GM12865 (cell line): Measurements from ENCODE around the gene ALPK3.

Experiments used
- DNase-seq: peaks from one replicate; pipeline ENCODE4 v3.0.0; 2010; ENCODE audit warnings: low read depth
- H3K4me3 ChIP-seq: 2 replicates; pipeline ENCODE4 v1.5.1; 2011; ENCODE audit warnings: mild to moderate bottlenecking, low read depth, low read length, control low read depth
- TF ChIP-seq, protein P1 (sequence below): IDR thresholded peaks from 2 replicates; pipeline ENCODE4 v1.5.1; 2011; ENCODE audit warnings: low read length, control low read depth, low read depth, inconsistent platforms; ENCODE audit not compliant: insufficient read depth; ENCODE audit errors: missing control alignments

The ALPK3 gene

DNA sequence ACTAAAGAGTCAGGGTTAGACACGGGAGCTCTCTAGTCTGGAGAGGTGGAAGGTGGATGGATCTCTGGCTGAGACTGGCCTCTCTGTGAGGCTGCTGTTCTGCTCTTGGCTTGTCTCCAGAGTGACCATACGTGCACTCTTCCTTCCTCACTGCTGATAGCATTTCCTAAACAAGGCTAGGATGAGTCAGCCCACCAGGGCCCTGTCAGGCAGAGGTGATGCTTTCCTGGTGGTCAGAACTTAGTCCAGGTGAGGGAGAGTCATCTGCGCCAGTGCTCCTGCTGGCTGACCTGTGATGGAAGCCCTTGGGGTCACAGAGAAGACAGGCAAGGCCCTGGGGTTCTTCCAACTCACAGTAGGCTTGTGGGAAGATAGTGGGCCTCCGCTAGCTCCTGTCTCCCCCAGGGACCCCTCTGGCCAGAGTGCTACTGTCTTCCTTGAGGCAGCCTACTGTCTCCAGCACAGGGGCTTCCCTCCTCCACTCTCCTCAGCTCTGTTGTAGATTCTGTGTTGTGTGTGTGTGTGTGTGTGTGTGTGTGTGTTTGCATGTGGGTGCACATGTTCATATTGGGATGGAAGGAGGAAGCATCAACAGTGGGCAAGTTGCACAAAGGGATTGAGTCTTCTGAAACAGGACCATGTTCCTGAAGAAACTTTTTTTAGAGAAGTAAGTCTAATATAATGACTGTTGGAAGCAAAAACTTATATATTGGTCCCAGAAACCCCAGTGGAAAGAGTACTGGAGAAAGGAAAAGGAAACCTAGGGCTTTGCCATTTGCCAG, 16.5 kb downstream of the ALPK3 start:
- TF ChIP-seq, protein P1, sequence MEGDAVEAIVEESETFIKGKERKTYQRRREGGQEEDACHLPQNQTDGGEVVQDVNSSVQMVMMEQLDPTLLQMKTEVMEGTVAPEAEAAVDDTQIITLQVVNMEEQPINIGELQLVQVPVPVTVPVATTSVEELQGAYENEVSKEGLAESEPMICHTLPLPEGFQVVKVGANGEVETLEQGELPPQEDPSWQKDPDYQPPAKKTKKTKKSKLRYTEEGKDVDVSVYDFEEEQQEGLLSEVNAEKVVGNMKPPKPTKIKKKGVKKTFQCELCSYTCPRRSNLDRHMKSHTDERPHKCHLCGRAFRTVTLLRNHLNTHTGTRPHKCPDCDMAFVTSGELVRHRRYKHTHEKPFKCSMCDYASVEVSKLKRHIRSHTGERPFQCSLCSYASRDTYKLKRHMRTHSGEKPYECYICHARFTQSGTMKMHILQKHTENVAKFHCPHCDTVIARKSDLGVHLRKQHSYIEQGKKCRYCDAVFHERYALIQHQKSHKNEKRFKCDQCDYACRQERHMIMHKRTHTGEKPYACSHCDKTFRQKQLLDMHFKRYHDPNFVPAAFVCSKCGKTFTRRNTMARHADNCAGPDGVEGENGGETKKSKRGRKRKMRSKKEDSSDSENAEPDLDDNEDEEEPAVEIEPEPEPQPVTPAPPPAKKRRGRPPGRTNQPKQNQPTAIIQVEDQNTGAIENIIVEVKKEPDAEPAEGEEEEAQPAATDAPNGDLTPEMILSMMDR = no peak
- no peak overlapping the region for H3K4me3 ChIP-seq
- DNase-seq = no peak

DNA sequence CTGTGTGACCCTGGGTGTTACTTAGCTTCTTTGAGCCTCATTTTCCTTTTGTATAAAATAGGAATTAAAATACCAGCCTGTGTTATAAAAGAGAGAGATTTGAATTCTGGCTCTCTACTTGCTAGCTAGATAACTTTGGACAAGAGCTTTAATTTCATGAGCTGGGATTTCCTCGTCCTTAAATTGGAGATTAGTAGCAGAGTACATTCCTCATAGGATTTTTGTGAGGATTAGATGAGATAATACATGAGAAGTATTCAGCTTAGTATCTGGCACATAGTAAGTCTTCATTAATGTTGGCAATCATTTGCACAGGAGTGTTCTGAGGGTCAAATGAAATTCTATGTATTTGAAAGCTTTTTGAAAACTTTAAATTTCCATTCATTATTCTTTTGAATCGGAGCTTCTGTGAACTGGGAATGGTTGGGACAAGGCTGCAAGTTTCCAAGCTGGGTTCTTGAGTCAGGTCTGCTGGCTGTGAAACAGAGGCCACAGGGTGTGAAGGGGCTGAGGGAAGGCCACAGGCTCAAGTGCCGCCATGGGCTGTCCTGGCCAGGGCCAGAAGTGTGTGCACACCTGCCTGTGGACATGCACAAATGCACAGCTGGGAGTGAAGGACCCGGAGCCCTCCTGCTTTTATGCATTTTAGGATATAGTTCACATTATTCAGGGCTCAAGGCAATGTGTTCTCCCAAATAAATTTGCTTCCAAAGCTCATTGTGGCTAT, 17.2 kb downstream of the ALPK3 start:
- no peak for DNase-seq
- H3K4me3 ChIP-seq = no peak overlapping the region
- TF ChIP-seq, protein P1 = no peak

DNA sequence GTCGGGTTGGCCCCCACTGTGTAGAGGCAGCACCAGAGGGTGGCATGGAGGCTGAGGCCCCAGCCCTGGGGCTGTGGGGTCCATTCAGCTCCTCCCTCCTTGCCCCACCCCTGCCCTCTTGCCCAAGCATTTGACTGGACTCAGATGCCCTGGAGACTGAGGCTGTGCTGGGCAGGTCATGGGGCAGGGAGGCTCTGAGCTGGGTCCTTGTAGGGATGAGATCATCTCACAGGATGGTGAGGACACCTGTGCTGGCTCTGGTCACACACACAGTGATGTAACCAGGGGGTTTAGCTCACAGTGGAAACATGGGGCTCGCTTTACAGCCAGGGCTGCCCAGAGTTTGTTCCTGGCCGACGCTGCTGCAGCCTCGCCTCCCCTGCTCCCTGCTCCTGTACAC, 17.8 kb downstream of the ALPK3 start:
- TF ChIP-seq, protein P1 = no peak
- no peak overlapping the region for H3K4me3 ChIP-seq
- no peak for DNase-seq

DNA sequence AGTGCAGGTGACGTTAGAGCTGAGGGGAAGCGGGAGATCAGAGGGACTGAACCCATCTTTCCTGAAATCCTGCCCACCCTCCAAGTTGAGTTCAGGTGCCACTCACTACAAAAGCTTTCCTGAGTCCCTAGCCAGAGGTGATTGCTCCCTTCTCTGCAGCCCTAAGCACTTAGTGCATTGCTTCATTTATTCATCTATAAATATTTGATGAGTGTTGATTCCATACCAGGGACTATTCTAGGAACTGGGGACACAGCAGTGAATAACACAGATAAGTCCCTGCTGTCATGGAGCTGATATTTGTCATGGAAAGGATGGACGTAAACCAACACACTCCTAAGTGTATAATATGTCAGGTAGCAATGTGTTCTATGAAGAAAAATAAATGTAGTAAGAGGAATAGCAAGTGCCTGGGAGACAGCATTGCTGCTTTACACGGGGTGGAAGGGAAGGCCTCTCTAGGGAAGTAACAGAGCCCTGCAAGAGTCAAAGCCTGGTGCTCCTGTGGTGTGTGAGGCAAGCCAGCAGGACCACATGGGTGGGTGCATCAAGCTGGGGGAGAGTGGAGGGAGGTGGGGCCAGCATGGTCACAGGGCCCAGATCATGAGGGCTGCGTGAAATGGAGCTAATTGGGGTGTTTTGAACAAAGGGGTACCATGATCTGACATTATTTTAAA, 18.6 kb downstream of the ALPK3 start:
- DNase-seq = no peak
- TF ChIP-seq, protein P1 = no peak
- no peak overlapping the region for H3K4me3 ChIP-seq

DNA sequence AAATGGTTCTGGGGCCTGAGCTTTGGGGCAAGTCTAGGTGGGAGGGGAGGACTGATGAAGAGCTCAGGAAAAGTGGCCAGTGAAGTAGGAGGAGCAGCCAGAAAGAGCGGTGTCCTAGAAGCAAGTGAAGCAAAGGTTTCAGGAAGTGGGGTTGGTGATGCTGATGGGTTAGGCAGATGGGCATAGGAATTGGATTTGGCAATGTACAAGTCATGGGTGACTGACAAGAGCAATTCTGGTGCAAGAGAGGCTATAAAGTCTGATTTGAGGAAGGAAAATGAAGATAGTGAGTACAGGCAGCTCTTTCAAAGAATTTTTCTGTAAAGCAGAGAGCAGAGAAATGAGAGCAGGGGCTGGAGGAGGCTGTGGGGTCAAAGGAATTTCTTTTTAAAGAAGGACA, 19.7 kb downstream of the ALPK3 start:
- TF ChIP-seq, protein P1 = no peak
- no peak for DNase-seq
- no peak overlapping the region for H3K4me3 ChIP-seq

DNA sequence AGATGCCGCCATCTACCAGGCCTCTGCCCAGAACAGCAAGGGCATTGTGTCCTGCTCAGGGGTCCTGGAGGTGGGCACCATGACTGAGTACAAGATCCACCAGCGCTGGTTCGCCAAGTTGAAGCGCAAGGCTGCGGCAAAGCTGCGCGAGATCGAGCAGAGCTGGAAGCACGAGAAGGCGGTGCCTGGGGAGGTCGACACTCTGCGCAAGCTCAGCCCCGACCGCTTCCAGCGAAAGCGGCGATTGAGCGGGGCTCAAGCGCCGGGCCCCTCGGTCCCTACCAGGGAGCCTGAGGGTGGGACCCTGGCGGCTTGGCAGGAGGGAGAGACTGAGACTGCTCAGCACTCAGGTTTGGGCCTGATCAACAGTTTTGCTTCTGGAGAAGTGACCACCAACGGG, 22.6 kb downstream of the ALPK3 start:
- H3K4me3 ChIP-seq = no peak overlapping the region
- TF ChIP-seq, protein P1 = no peak
- no peak for DNase-seq
